ENCODE results near the gene IRF4.
A peak's percentile ranks its signal among the peaks of the same experiment; 100 is the strongest.

IRF4 gene

GRCh38 chr6:393391-394221 is 2.1 kb downstream of the IRF4 start:
- no peak overlapping the region for H3K9ac ChIP-seq (ENCODE audit: low read length)
- H3K4me1 ChIP-seq (ENCODE audit: control insufficient read depth, insufficient read depth, low read length) = no peaks in the 10 kb centered on the region
- peak overlapping the region; percentile 46 for H3K4me3 ChIP-seq (ENCODE audit: low read length)
- H3K27ac ChIP-seq (ENCODE audit: low read depth, low read length) = no peak overlapping the region
- no peaks in the 10 kb centered on the region for H3K36me3 ChIP-seq (ENCODE audit: control insufficient read depth, insufficient read depth, low read length)
- H3K27me3 ChIP-seq (ENCODE audit: control insufficient read depth, insufficient read depth, low read length) = peaks cover 18% of the 10 kb centered on the region

DNA sequence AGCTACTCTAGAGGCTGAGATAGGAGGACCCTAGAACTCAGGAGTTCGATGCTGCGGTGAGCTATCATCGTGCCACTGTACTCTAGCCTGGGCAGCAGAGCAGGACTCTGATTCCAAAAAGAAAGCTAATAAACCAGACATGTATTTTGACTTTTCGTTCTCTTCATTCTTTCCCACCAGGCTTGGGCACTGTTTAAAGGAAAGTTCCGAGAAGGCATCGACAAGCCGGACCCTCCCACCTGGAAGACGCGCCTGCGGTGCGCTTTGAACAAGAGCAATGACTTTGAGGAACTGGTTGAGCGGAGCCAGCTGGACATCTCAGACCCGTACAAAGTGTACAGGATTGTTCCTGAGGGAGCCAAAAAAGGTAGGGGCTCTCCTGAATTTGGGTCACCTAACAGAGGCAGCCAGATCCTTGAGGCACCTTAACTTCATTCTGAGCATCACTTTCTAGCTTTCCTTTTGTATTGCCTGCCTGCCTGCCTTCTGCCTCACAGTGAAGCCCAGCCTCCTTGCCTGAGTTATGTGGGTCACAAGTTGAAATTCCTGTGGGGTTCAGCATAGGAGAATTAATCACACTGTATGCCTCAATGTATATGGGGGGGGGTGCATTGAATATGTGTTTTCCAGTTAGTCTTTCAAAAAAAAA is 3.2 kb downstream of the IRF4 start:
- Histone ChIP-seq H3K4me1 (ENCODE audit: control insufficient read depth, insufficient read depth, low read length) (no peaks in the 10 kb centered on the region), H3K9ac (ENCODE audit: low read length) (no peak overlapping the region)

DNA sequence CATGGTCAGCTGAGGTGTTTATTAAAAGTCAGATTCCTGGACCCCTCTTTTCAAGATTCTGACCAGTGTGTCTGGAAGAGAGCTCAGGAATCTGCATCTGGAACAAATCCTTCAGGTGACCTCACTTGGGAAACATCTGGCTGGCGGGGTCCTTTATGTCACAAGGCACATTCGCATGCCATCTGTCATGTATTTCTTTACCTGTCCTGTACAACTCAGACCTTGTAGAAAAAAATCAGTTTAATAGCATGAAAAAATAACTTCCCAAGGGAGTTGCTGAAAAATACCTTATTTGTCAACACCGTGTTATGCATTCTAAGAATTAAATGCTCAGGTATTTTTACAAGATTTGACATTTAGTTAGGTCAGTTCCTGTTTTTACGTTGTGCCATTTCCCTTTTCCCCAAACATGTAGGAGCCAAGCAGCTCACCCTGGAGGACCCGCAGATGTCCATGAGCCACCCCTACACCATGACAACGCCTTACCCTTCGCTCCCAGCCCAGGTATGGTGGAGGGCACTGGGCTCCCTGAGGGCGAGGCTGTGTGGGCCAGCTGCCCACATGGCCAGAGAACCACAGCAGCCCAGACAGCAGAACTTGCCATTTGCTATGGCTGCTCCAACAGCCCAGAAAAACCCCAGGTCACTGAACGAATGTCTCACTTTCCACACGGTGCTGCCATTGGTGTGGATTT is 4.0 kb downstream of the IRF4 start:
- no peaks in the 10 kb centered on the region for H3K36me3 ChIP-seq (ENCODE audit: control insufficient read depth, insufficient read depth, low read length)
- no peak overlapping the region for H3K4me3 ChIP-seq (ENCODE audit: low read length)
- peaks cover 18% of the 10 kb centered on the region for H3K27me3 ChIP-seq (ENCODE audit: control insufficient read depth, insufficient read depth, low read length)
- H3K4me1 ChIP-seq (ENCODE audit: control insufficient read depth, insufficient read depth, low read length) = no peaks in the 10 kb centered on the region
- H3K27ac ChIP-seq (ENCODE audit: low read depth, low read length) = no peak overlapping the region
- no peak overlapping the region for H3K9ac ChIP-seq (ENCODE audit: low read length)

More for the DNA sequence above, 3.2 kb downstream of the IRF4 start:
- H3K27ac ChIP-seq (ENCODE audit: low read depth, low read length) = no peak overlapping the region
- H3K27me3 ChIP-seq (ENCODE audit: control insufficient read depth, insufficient read depth, low read length) = peaks cover 18% of the 10 kb centered on the region
- H3K36me3 ChIP-seq (ENCODE audit: control insufficient read depth, insufficient read depth, low read length) = no peaks in the 10 kb centered on the region
- no peak overlapping the region for H3K4me3 ChIP-seq (ENCODE audit: low read length)

DNA sequence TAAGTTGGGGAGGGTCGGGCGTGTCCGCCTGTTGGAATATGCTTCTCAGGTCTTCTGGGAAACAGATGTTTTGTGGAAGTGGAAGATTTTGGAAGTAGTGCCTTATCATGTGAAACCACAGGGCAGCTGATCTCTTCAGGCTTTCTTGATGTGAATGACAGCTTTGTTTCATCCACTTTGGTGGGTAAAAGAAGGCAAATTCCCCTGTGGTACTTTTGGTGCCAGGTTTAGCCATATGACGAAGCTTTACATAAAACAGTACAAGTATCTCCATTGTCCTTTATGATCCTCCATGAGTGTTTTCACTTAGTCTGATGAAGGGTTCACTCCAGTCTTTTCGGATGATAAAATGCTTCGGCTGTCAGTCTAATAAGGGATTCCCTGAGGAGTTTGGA is 4.6 kb downstream of the IRF4 start:
- Histone ChIP-seq H3K27me3 (ENCODE audit: control insufficient read depth, insufficient read depth, low read length) (peaks cover 16% of the 10 kb centered on the region), H3K27ac (ENCODE audit: low read depth, low read length) (no peak overlapping the region), H3K4me3 (ENCODE audit: low read length) (no peak overlapping the region), H3K36me3 (ENCODE audit: control insufficient read depth, insufficient read depth, low read length) (no peaks in the 10 kb centered on the region), H3K4me1 (ENCODE audit: control insufficient read depth, insufficient read depth, low read length) (no peaks in the 10 kb centered on the region), H3K9ac (ENCODE audit: low read length) (no peak overlapping the region)

- H3K36me3 ChIP-seq (ENCODE audit: control insufficient read depth, insufficient read depth, low read length) = no peaks in the 10 kb centered on the region
- H3K27ac ChIP-seq (ENCODE audit: low read depth, low read length) = no peak overlapping the region
- no peaks in the 10 kb centered on the region for H3K4me1 ChIP-seq (ENCODE audit: control insufficient read depth, insufficient read depth, low read length)
- no peak overlapping the region for H3K4me3 ChIP-seq (ENCODE audit: low read length)
- no peak overlapping the region for H3K9ac ChIP-seq (ENCODE audit: low read length)
- peaks cover 10% of the 10 kb centered on the region for H3K27me3 ChIP-seq (ENCODE audit: control insufficient read depth, insufficient read depth, low read length)
Observed at GRCh38 chr6:397056-397455, 5.5 kb downstream of the IRF4 start.

- H3K9ac ChIP-seq (ENCODE audit: low read length) = no peak overlapping the region
- H3K27ac ChIP-seq (ENCODE audit: low read depth, low read length) = no peak overlapping the region
- H3K4me3 ChIP-seq (ENCODE audit: low read length) = no peak overlapping the region
- H3K27me3 ChIP-seq (ENCODE audit: control insufficient read depth, insufficient read depth, low read length) = peaks cover 5% of the 10 kb centered on the region
- no peaks in the 10 kb centered on the region for H3K36me3 ChIP-seq (ENCODE audit: control insufficient read depth, insufficient read depth, low read length)
- H3K4me1 ChIP-seq (ENCODE audit: control insufficient read depth, insufficient read depth, low read length) = no peaks in the 10 kb centered on the region
Observed at GRCh38 chr6:397604-398003, 6.1 kb downstream of the IRF4 start.

DNA sequence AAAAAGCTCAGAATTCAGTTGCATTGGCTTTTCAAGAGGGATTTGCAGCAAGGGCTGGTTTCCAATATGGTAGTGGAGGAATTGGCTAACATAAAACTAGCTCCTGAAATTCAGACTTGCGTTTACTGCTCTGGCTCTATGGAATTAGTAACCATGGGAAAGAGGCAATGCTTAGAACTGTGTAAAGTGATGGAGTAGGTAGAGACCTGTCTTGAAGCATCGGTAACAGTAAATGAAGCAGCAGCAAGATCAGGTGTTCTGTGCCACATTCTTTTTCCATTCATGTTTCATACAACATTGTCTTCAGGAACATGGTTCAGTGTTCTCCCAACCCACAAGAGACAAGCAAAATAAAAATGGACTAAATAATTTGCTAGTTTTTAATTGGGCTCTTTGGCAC is 6.5 kb downstream of the IRF4 start:
- no peaks in the 10 kb centered on the region for H3K4me1 ChIP-seq (ENCODE audit: control insufficient read depth, insufficient read depth, low read length)
- no peak overlapping the region for H3K27ac ChIP-seq (ENCODE audit: low read depth, low read length)
- no peak overlapping the region for H3K9ac ChIP-seq (ENCODE audit: low read length)
- H3K4me3 ChIP-seq (ENCODE audit: low read length) = no peak overlapping the region
- H3K27me3 ChIP-seq (ENCODE audit: control insufficient read depth, insufficient read depth, low read length) = peaks cover 3% of the 10 kb centered on the region
- H3K36me3 ChIP-seq (ENCODE audit: control insufficient read depth, insufficient read depth, low read length) = no peaks in the 10 kb centered on the region

DNA sequence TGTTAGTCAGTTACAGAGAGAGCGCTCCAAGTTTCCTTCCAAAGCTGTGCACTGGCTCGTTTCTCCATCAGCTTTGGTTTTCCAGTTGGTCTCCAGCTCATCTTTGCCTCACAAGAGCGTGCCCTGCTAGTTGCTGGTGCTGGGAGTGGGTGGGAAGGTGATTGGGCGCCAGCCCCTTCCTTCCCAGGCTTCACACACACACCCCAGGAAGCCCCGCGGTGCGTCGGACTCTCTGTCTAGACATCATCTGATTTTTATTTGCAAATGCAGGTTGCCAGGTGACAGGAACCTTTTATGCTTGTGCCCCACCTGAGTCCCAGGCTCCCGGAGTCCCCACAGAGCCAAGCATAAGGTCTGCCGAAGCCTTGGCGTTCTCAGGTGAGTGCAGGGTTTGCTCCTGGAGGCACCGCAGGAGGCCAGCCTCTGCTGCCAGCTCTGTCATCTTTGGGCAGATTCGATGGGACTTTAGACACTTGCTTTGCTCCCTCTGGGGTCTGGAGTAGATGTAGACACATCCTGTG is 7.1 kb downstream of the IRF4 start:
- H3K9ac ChIP-seq (ENCODE audit: low read length) = no peak overlapping the region
- no peaks in the 10 kb centered on the region for H3K36me3 ChIP-seq (ENCODE audit: control insufficient read depth, insufficient read depth, low read length)
- peaks cover 2% of the 10 kb centered on the region for H3K27me3 ChIP-seq (ENCODE audit: control insufficient read depth, insufficient read depth, low read length)
- H3K27ac ChIP-seq (ENCODE audit: low read depth, low read length) = no peak overlapping the region
- H3K4me1 ChIP-seq (ENCODE audit: control insufficient read depth, insufficient read depth, low read length) = no peaks in the 10 kb centered on the region
- no peak overlapping the region for H3K4me3 ChIP-seq (ENCODE audit: low read length)

GRCh38 chr6:399785-400534 is 8.4 kb downstream of the IRF4 start:
- Histone ChIP-seq H3K27ac (ENCODE audit: low read depth, low read length) (no peak overlapping the region), H3K4me3 (ENCODE audit: low read length) (no peak overlapping the region), H3K27me3 (ENCODE audit: control insufficient read depth, insufficient read depth, low read length) (no peaks in the 10 kb centered on the region), H3K4me1 (ENCODE audit: control insufficient read depth, insufficient read depth, low read length) (no peaks in the 10 kb centered on the region), H3K9ac (ENCODE audit: low read length) (no peak overlapping the region), H3K36me3 (ENCODE audit: control insufficient read depth, insufficient read depth, low read length) (no peaks in the 10 kb centered on the region)

- Histone ChIP-seq H3K27me3 (ENCODE audit: control insufficient read depth, insufficient read depth, low read length) (no peaks in the 10 kb centered on the region), H3K4me3 (ENCODE audit: low read length) (no peak overlapping the region), H3K27ac (ENCODE audit: low read depth, low read length) (no peak overlapping the region), H3K4me1 (ENCODE audit: control insufficient read depth, insufficient read depth, low read length) (no peaks in the 10 kb centered on the region), H3K36me3 (ENCODE audit: control insufficient read depth, insufficient read depth, low read length) (no peaks in the 10 kb centered on the region), H3K9ac (ENCODE audit: low read length) (no peak overlapping the region)
Observed at GRCh38 chr6:400815-401214, 9.3 kb downstream of the IRF4 start.

- Histone ChIP-seq H3K4me3 (ENCODE audit: low read length) (no peak overlapping the region), H3K27ac (ENCODE audit: low read depth, low read length) (no peak overlapping the region), H3K4me1 (ENCODE audit: control insufficient read depth, insufficient read depth, low read length) (no peaks in the 10 kb centered on the region), H3K36me3 (ENCODE audit: control insufficient read depth, insufficient read depth, low read length) (no peaks in the 10 kb centered on the region), H3K9ac (ENCODE audit: low read length) (no peak overlapping the region), H3K27me3 (ENCODE audit: control insufficient read depth, insufficient read depth, low read length) (no peaks in the 10 kb centered on the region)
Observed at GRCh38 chr6:401239-401993, 9.9 kb downstream of the IRF4 start.

Measured in rectal smooth muscle tissue (tissue), 1 donor.